Nephron (organoid): ENCODE data around the gene ARHGAP26.
A peak's percentile ranks its signal among the peaks of the same experiment; 100 is the strongest.

Source experiments
- H3K27ac Mint-ChIP-seq, 3 experiments: 2 replicates each; pipeline ENCODE4 v1.8.0; 2020; ENCODE audit warnings: mixed read lengths in 3 of 3, mild to moderate bottlenecking in 2 of 3, moderate library complexity in 1 of 3
- H3K27me3 Mint-ChIP-seq: 2 replicates; pipeline ENCODE4 v1.8.0; 2021; ENCODE audit warnings: low read depth, mild to moderate bottlenecking, moderate library complexity, mixed read lengths
- H3K36me3 Mint-ChIP-seq: 2 replicates; pipeline ENCODE4 v1.8.0; 2020; ENCODE audit warnings: low read depth, mixed read lengths
- H3K4me1 Mint-ChIP-seq: 2 replicates; pipeline ENCODE4 v1.8.0; 2020; ENCODE audit warnings: mixed read lengths
- H3K4me3 Mint-ChIP-seq, 3 experiments: 2 replicates each; pipeline ENCODE4 v1.8.0; 2020; ENCODE audit warnings: mild to moderate bottlenecking in 3 of 3, mixed read lengths in 3 of 3, moderate library complexity in 2 of 3
- H3K9me3 Mint-ChIP-seq: 2 replicates; pipeline ENCODE4 v1.8.0; 2020; ENCODE audit warnings: mixed read lengths
- TF ChIP-seq, protein P1 (sequence below), 3 experiments: fragments of 200-600 bp; sonication (generic); IDR thresholded peaks; one replicate each; pipeline ENCODE4 v1.5.0; 2021; ENCODE audit warnings: antibody characterized with exemption in 3 of 3; ENCODE audit not compliant: unreplicated experiment in 3 of 3

ARHGAP26 gene

DNA sequence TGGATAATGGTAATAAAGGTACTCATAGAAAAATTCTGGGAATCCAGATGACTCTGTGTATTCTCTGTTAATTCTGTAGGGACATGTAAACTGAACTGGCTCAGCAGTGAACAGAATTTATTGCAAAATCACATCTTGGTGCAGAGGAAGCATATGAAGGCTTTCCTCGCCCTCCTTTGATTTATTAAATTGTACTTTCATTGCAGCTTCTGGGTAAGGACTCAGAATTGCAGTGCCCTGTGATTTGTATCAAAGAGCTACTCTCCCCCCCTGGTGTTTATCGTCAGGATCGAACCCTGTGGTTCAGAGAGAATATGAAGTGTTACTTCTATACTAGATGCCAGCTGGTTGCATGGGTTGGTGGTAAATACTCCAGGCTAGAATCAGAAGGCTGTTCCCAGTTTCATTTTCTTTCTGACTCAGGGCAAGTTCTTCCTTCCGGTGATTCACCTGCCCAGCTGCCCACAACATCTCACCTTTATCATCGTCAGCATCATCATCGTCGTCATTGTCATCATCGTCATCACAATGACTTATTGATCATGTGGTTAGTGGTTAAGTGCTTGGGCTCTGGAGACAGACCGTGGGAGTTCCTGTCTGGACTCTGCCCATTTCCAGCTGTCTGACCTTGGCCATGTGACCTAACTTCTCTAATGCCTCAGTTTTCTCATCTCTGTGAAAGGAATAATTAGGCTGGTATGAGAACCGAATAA is 238.8 kb downstream of the ARHGAP26 start:
- Mint-ChIP-seq H3K4me3 (no peak overlapping the region), H3K27me3 (no peaks in the 10 kb centered on the region), H3K4me1 (peaks cover 10% of the 10 kb centered on the region), H3K9me3 (no peaks in the 10 kb centered on the region), H3K27ac (no peak overlapping the region), H3K36me3 (no peaks in the 10 kb centered on the region)
- TF ChIP-seq, protein P1, sequence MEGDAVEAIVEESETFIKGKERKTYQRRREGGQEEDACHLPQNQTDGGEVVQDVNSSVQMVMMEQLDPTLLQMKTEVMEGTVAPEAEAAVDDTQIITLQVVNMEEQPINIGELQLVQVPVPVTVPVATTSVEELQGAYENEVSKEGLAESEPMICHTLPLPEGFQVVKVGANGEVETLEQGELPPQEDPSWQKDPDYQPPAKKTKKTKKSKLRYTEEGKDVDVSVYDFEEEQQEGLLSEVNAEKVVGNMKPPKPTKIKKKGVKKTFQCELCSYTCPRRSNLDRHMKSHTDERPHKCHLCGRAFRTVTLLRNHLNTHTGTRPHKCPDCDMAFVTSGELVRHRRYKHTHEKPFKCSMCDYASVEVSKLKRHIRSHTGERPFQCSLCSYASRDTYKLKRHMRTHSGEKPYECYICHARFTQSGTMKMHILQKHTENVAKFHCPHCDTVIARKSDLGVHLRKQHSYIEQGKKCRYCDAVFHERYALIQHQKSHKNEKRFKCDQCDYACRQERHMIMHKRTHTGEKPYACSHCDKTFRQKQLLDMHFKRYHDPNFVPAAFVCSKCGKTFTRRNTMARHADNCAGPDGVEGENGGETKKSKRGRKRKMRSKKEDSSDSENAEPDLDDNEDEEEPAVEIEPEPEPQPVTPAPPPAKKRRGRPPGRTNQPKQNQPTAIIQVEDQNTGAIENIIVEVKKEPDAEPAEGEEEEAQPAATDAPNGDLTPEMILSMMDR (IDR thresholded peaks at IDR 0.05; ENCODE audit: unreplicated experiment in 3 of 3): no peak

- no peaks in the 10 kb centered on the region for H3K27me3 Mint-ChIP-seq
Measured at GRCh38 chr5:143010351-143010750, 240.2 kb downstream of the ARHGAP26 start.

GRCh38 chr5:143011585-143011984 is 241.4 kb downstream of the ARHGAP26 start:
- Mint-ChIP-seq H3K4me1 (peaks cover 4% of the 10 kb centered on the region), H3K27ac (peak overlapping the region in 2 of 3 experiments; percentile 15 to 30)

More at GRCh38 chr5:143010351-143010750, 240.2 kb downstream of the ARHGAP26 start:
- Mint-ChIP-seq H3K4me3 (no peak overlapping the region), H3K4me1 (peaks cover 4% of the 10 kb centered on the region), H3K36me3 (no peaks in the 10 kb centered on the region), H3K9me3 (no peaks in the 10 kb centered on the region), H3K27ac (no peak overlapping the region)
- TF ChIP-seq, protein P1 (IDR thresholded peaks at IDR 0.05; ENCODE audit: unreplicated experiment in 3 of 3): no peak

DNA sequence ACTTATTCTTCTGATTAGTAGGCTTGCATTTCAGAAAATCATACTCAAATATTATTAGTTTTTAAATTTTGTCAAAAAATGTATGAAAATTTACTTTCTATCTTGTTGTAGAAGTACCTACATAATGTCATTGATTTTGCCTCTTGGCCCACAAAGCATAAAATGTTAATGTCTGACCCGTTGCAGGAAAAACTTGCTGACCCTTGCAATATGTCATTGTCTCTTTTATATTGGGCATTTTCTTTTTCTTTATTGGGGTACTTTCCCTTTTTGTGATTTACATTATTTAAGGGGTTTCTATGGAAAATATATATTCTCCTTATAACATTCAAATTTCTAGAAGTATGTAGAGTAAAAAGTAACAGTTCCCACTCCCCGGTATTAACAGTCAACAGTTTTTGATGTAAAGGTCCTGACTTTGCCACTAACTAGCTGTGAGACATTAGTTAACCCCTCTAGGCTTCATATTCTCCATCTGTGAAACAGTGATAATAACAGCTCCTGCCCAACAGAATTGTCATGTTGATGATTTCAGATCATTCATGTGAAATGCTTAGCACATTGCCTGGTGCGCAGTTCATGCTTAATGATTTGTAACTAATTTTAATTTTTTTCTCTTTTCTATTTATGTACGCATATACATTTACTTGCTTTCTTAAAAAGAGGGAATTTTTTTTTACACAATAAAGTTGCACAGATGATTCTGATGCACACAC is 243.2 kb downstream of the ARHGAP26 start:
- TF ChIP-seq, protein P1 (IDR thresholded peaks at IDR 0.05; ENCODE audit: unreplicated experiment in 3 of 3): no peak
- H3K4me3 Mint-ChIP-seq: no peak overlapping the region

More at GRCh38 chr5:143011585-143011984, 241.4 kb downstream of the ARHGAP26 start:
- Mint-ChIP-seq H3K4me3 (no peak overlapping the region), H3K27me3 (no peaks in the 10 kb centered on the region), H3K9me3 (no peaks in the 10 kb centered on the region), H3K36me3 (no peaks in the 10 kb centered on the region)
- TF ChIP-seq, protein P1 (IDR thresholded peaks at IDR 0.05; ENCODE audit: unreplicated experiment in 3 of 3): no peak

GRCh38 chr5:143014017-143014651 is 244.0 kb downstream of the ARHGAP26 start:
- H3K36me3 Mint-ChIP-seq: no peaks in the 10 kb centered on the region
- no peaks in the 10 kb centered on the region for H3K27me3 Mint-ChIP-seq
- H3K9me3 Mint-ChIP-seq: no peaks in the 10 kb centered on the region
- H3K27ac Mint-ChIP-seq: no peak overlapping the region
- peaks cover 14% of the 10 kb centered on the region for H3K4me1 Mint-ChIP-seq
- H3K4me3 Mint-ChIP-seq: no peak overlapping the region
- TF ChIP-seq, protein P1 (IDR thresholded peaks at IDR 0.05; ENCODE audit: unreplicated experiment in 3 of 3): peak in 2 of 3 experiments; percentile 22 to 43

More for the DNA sequence above, 243.2 kb downstream of the ARHGAP26 start:
- Mint-ChIP-seq H3K27me3 (no peaks in the 10 kb centered on the region), H3K27ac (no peak overlapping the region), H3K36me3 (no peaks in the 10 kb centered on the region), H3K4me1 (peaks cover 14% of the 10 kb centered on the region), H3K9me3 (no peaks in the 10 kb centered on the region)
